ENCODE measurements around the gene SMAD7. TPM values are rescaled to one million over a fixed set of nuclear protein-coding genes. Genes with fewer than 3 reads are reported as not detected.
A peak's percentile ranks its signal among the peaks of the same experiment; 100 is the strongest.

SMAD7 gene
- total and polyA plus RNA-seq, 7 donors, result 13.2 to 29.1 (median 19.0) TPM

GRCh38 chr18:48893608-48894600 is 56.9 kb downstream of the SMAD7 start:
- H3K27ac ChIP-seq, result no peak overlapping the region
- H3K27me3 ChIP-seq, result no peaks in the 10 kb centered on the region
- H3K9me3 ChIP-seq, result no peaks in the 10 kb centered on the region
- 42 to 80% methylated on average over 25 of the region's 25 CpGs for WGBS, 2 donors
- peak; percentile 49 for DNase-seq
- peaks cover 0 to 24% (median 13%) of the 10 kb centered on the region in 4 donors for H3K4me1 ChIP-seq
- TF ChIP-seq POLR2A (IDR thresholded peaks at IDR 0.05) (no peak), EP300 (IDR thresholded peaks at IDR 0.05) (no peak), CTCF (IDR thresholded peaks at IDR 0.05) (no peak), POLR2AphosphoS5 (IDR thresholded peaks at IDR 0.05) (no peak)
- H3K36me3 ChIP-seq, result no peaks in the 10 kb centered on the region
- intact Hi-C loops (cut with DNase I), result no loop called here
- no peak overlapping the region for H3K4me3 ChIP-seq

- peak; percentile 34 for DNase-seq
- no peaks in the 10 kb centered on the region for H3K36me3 ChIP-seq
- H3K27me3 ChIP-seq, result no peaks in the 10 kb centered on the region
- no peak overlapping the region for H3K4me3 ChIP-seq
- intact Hi-C loops (cut with DNase I), result no loop called here
- no peak for TF ChIP-seq POLR2AphosphoS5 (IDR thresholded peaks at IDR 0.05)
- no peak for TF ChIP-seq EP300 (IDR thresholded peaks at IDR 0.05)
- no peak for TF ChIP-seq CTCF (IDR thresholded peaks at IDR 0.05)
- TF ChIP-seq POLR2A (IDR thresholded peaks at IDR 0.05), result no peak
- WGBS, 2 donors, result 85% methylated on average over 14 of the region's 14 CpGs
- H3K4me1 ChIP-seq, result peaks cover 0 to 29% (median 16%) of the 10 kb centered on the region in 4 donors
- no peak overlapping the region for H3K27ac ChIP-seq
- no peaks in the 10 kb centered on the region for H3K9me3 ChIP-seq
Observed at GRCh38 chr18:48893061-48893607, 57.6 kb downstream of the SMAD7 start.

- Histone ChIP-seq H3K36me3 (no peaks in the 10 kb centered on the region), H3K4me1 (peaks cover 0 to 27% (median 15%) of the 10 kb centered on the region in 4 donors), H3K4me3 (no peak overlapping the region), H3K9me3 (no peaks in the 10 kb centered on the region), H3K27me3 (no peaks in the 10 kb centered on the region), H3K27ac (no peak overlapping the region)
- 93% methylated on average over 22 of the region's 22 CpGs for WGBS, 2 donors
- intact Hi-C loops (cut with DNase I), result no loop called here
- DNase-seq, result peak; percentile 57
- TF ChIP-seq EP300 (IDR thresholded peaks at IDR 0.05), result no peak
- no peak for TF ChIP-seq POLR2AphosphoS5 (IDR thresholded peaks at IDR 0.05)
- no peak for TF ChIP-seq POLR2A (IDR thresholded peaks at IDR 0.05)
- no peak for TF ChIP-seq CTCF (IDR thresholded peaks at IDR 0.05)
Observed at GRCh38 chr18:48892146-48892855, 58.5 kb downstream of the SMAD7 start.

- 96 to 97% methylated on average over 4 of the region's 4 CpGs for WGBS, 2 donors
- TF ChIP-seq EP300 (IDR thresholded peaks at IDR 0.05) (no peak), CTCF (IDR thresholded peaks at IDR 0.05) (no peak), POLR2AphosphoS5 (IDR thresholded peaks at IDR 0.05) (no peak), POLR2A (IDR thresholded peaks at IDR 0.05) (no peak)
- no peaks in the 10 kb centered on the region for H3K9me3 ChIP-seq
Observed at GRCh38 chr18:48891721-48892120, 59.0 kb downstream of the SMAD7 start.

More at GRCh38 chr18:48891721-48892120, 59.0 kb downstream of the SMAD7 start:
- no peak overlapping the region for H3K27ac ChIP-seq
- no peaks in the 10 kb centered on the region for H3K36me3 ChIP-seq
- intact Hi-C loops (cut with DNase I), result no loop called here
- no peak overlapping the region for H3K4me3 ChIP-seq
- peaks cover 0 to 22% (median 14%) of the 10 kb centered on the region in 4 donors for H3K4me1 ChIP-seq
- DNase-seq, result peak; percentile 18
- H3K27me3 ChIP-seq, result no peaks in the 10 kb centered on the region
